HEK293 (cell line): ENCODE data around the gene NAE1.

Source experiments
- OSR2 ChIP-seq: fragments of 450-650 bp; formaldehyde crosslinking; IDR thresholded peaks from 2 replicates; pipeline ENCODE4 v1.5.1; 2016; ENCODE audit warnings: missing biosample characterization, missing genetic modification characterization
- ZBTB7A ChIP-seq: fragments of 450-650 bp; formaldehyde crosslinking; IDR thresholded peaks from 2 replicates; pipeline ENCODE4 v1.5.1; 2016; ENCODE audit warnings: low read depth, missing biosample characterization, missing genetic modification characterization
- ZNF121 ChIP-seq: fragments of 450-650 bp; formaldehyde crosslinking; IDR thresholded peaks from 2 replicates; pipeline ENCODE4 v1.5.1; 2016; ENCODE audit warnings: missing biosample characterization, missing genetic modification characterization
- ZNF350 ChIP-seq: fragments of 450-650 bp; formaldehyde crosslinking; IDR thresholded peaks from 2 replicates; pipeline ENCODE4 v1.5.0; 2017; ENCODE audit warnings: missing biosample characterization, mild to moderate bottlenecking, missing genetic modification characterization
- TF ChIP-seq, protein P1 (sequence below): fragments of 450-650 bp; formaldehyde crosslinking; IDR thresholded peaks from 2 replicates; pipeline ENCODE4 v1.5.1; 2016; ENCODE audit warnings: missing biosample characterization, missing genetic modification characterization
- TF ChIP-seq, protein P2 (sequence below): fragments of 450-650 bp; formaldehyde crosslinking; IDR thresholded peaks from 2 replicates; pipeline ENCODE4 v1.5.1; 2016; ENCODE audit warnings: missing biosample characterization, missing genetic modification characterization

DNA sequence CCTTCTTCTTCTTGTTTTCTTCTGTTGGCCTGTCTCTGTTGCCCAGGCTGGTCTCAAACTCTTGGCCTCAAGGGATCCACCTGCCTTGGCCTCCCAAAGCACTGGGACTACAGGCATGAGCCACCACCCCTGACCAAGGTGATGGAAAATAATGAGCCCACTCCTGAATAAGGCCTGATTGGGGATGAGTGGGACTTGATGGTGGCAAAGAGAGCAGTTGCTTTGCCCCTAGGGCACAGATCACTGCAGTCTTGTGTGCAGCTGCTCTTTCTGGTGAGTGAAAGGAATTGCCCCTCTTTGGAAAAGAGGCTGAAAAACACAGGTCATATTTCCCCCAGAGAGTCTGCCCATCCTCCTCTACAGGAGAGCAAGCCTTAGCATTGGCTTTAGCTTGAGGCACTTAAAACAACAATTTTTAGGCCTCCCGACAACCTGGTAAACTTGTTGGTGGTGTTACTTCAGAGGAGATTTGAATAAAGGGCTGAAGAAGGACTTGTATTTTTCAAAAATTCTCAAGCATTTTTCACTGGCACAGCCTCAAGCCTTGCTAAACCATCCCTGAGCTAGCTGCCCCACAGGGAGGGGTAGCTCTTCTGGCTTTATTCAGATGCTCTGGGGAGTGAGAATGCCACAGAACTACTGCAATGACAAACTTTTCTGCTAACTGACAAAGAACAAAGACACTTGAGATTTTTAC is 43.5 kb upstream of the NAE1 start:
- TF ChIP-seq, protein P1, sequence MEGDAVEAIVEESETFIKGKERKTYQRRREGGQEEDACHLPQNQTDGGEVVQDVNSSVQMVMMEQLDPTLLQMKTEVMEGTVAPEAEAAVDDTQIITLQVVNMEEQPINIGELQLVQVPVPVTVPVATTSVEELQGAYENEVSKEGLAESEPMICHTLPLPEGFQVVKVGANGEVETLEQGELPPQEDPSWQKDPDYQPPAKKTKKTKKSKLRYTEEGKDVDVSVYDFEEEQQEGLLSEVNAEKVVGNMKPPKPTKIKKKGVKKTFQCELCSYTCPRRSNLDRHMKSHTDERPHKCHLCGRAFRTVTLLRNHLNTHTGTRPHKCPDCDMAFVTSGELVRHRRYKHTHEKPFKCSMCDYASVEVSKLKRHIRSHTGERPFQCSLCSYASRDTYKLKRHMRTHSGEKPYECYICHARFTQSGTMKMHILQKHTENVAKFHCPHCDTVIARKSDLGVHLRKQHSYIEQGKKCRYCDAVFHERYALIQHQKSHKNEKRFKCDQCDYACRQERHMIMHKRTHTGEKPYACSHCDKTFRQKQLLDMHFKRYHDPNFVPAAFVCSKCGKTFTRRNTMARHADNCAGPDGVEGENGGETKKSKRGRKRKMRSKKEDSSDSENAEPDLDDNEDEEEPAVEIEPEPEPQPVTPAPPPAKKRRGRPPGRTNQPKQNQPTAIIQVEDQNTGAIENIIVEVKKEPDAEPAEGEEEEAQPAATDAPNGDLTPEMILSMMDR, result no peak
- TF ChIP-seq OSR2 (tag by site-specific recombination) (no peak), ZNF121 (tag by site-specific recombination) (no peak), ZNF350 (tag by site-specific recombination) (no peak), ZBTB7A (tag by site-specific recombination) (no peak)
- TF ChIP-seq, protein P2, sequence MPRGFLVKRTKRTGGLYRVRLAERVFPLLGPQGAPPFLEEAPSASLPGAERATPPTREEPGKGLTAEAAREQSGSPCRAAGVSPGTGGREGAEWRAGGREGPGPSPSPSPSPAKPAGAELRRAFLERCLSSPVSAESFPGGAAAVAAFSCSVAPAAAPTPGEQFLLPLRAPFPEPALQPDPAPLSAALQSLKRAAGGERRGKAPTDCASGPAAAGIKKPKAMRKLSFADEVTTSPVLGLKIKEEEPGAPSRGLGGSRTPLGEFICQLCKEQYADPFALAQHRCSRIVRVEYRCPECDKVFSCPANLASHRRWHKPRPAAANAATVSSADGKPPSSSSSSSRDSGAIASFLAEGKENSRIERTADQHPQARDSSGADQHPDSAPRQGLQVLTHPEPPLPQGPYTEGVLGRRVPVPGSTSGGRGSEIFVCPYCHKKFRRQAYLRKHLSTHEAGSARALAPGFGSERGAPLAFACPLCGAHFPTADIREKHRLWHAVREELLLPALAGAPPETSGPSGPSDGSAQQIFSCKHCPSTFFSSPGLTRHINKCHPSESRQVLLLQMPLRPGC (tag by site-specific recombination), result no peak
